OCI-LY3 (cell line): ENCODE data around the gene ZNF776.

Experiments
- H2AFZ ChIP-seq: fragments of 200-600, 300-600 bp; shearing (Covaris generic); 2 replicates; pipeline ENCODE4 v1.6.0; 2014; ENCODE audit warnings: antibody characterized with exemption, low read depth, low read length
- H3K27ac ChIP-seq: fragments of 200-600, 300-600 bp; sonication (generic); 2 replicates; pipeline ENCODE4 v1.5.1; 2014; ENCODE audit warnings: mild to moderate bottlenecking, low read length, moderate library complexity, mixed read lengths
- H3K27me3 ChIP-seq: fragments of 200-600, 300-600 bp; sonication (generic); 2 replicates; pipeline ENCODE4 v1.6.1; 2014; ENCODE audit warnings: low read depth, low read length, mixed read lengths
- H3K36me3 ChIP-seq: fragments of 200-600, 300-600 bp; sonication (generic); replicated peaks from 2 replicates; pipeline ENCODE3; 2014; ENCODE audit warnings: low read depth, low read length, mixed read lengths
- H3K4me1 ChIP-seq: fragments of 300-600, 200-600 bp; sonication (generic); 2 replicates; pipeline ENCODE4 v1.6.1; 2014; ENCODE audit warnings: low read length, mixed read lengths
- H3K4me2 ChIP-seq: fragments of 200-600, 300-600 bp; sonication (generic); 2 replicates; pipeline ENCODE4 v1.6.1; 2014; ENCODE audit warnings: low read length, mixed read lengths
- H3K4me3 ChIP-seq: fragments of 300-600, 200-600 bp; sonication (generic); 2 replicates; pipeline ENCODE4 v1.5.1; 2014; ENCODE audit warnings: antibody characterized with exemption, mild to moderate bottlenecking, low read length, moderate library complexity
- H3K79me2 ChIP-seq: fragments of 300-600, 200-600 bp; shearing (Covaris generic); 2 replicates; pipeline ENCODE4 v1.6.1; 2014; ENCODE audit warnings: mild to moderate bottlenecking, low read length, mixed read lengths
- H3K9ac ChIP-seq: fragments of 300-600, 200-600 bp; shearing (Covaris generic); 2 replicates; pipeline ENCODE4 v1.6.0; 2014; ENCODE audit warnings: mild to moderate bottlenecking, low read length, moderate library complexity
- H3K9me3 ChIP-seq: fragments of 200-600, 300-600 bp; shearing (Covaris generic); 2 replicates; pipeline ENCODE4 v1.6.1; 2014; ENCODE audit warnings: low read length, mixed read lengths; ENCODE audit not compliant: insufficient read depth
- H4K20me1 ChIP-seq: fragments of 200-600, 300-600 bp; sonication (generic); 2 replicates; pipeline ENCODE4 v1.6.1; 2016; ENCODE audit warnings: low read length, mixed read lengths; ENCODE audit not compliant: insufficient read depth
- EZH2phosphoT487 ChIP-seq: fragments of 200-600 bp; shearing (Covaris generic); IDR thresholded peaks from 2 replicates; pipeline ENCODE4 v1.6.1; 2018; ENCODE audit warnings: antibody characterized with exemption, mixed run types, low read depth
- TF ChIP-seq, protein P1 (sequence below): fragments of 200-600, 300-600 bp; sonication (generic); IDR thresholded peaks from 2 replicates; pipeline ENCODE4 v1.5.1; 2014; ENCODE audit warnings: antibody characterized with exemption, low read length, low read depth

ZNF776 gene

GRCh38 chr19:57754091-57754673 is 7.6 kb downstream of the ZNF776 start:
- Histone ChIP-seq H3K27me3 (no peaks in the 10 kb centered on the region), H3K79me2 (peaks cover 38% of the 10 kb centered on the region), H3K36me3 (peaks cover 83% of the 10 kb centered on the region), H3K4me1 (no peaks in the 10 kb centered on the region), H3K4me3 (no peak overlapping the region), H2AFZ (no peak overlapping the region), H3K9me3 (no peaks in the 10 kb centered on the region), H3K9ac (no peak overlapping the region), H3K4me2 (no peak overlapping the region), H4K20me1 (peaks cover 12% of the 10 kb centered on the region), H3K27ac (no peak overlapping the region)
- TF ChIP-seq, protein P1, sequence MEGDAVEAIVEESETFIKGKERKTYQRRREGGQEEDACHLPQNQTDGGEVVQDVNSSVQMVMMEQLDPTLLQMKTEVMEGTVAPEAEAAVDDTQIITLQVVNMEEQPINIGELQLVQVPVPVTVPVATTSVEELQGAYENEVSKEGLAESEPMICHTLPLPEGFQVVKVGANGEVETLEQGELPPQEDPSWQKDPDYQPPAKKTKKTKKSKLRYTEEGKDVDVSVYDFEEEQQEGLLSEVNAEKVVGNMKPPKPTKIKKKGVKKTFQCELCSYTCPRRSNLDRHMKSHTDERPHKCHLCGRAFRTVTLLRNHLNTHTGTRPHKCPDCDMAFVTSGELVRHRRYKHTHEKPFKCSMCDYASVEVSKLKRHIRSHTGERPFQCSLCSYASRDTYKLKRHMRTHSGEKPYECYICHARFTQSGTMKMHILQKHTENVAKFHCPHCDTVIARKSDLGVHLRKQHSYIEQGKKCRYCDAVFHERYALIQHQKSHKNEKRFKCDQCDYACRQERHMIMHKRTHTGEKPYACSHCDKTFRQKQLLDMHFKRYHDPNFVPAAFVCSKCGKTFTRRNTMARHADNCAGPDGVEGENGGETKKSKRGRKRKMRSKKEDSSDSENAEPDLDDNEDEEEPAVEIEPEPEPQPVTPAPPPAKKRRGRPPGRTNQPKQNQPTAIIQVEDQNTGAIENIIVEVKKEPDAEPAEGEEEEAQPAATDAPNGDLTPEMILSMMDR = no peak
- TF ChIP-seq EZH2phosphoT487 = no peak

DNA sequence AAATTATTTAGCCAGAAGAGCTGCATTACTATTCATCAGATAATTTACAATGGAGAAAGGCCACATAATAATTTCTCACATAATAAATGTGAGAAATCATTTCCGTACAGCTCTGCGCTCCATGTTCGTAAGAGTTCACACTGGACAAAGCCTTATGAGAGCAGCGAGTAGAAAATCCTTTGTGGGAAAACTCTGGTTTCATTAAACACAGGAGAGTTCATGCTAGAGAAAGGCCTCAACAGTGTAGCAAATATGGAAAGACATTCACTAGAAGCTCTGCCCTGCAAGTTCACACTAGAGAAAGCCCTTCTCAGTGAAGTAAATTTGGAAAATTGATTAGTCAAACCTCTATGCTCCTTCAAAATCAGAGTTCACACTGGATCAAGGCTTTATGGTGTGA is 8.4 kb downstream of the ZNF776 start:
- H3K9me3 ChIP-seq = no peaks in the 10 kb centered on the region
- H3K4me2 ChIP-seq = no peak overlapping the region
- peaks cover 5% of the 10 kb centered on the region for H4K20me1 ChIP-seq
- H3K27me3 ChIP-seq = no peaks in the 10 kb centered on the region
- no peaks in the 10 kb centered on the region for H3K4me1 ChIP-seq
- peaks cover 83% of the 10 kb centered on the region for H3K36me3 ChIP-seq
- H3K27ac ChIP-seq = no peak overlapping the region
- no peak overlapping the region for H2AFZ ChIP-seq
- H3K4me3 ChIP-seq = no peak overlapping the region
- H3K9ac ChIP-seq = no peak overlapping the region
- peaks cover 30% of the 10 kb centered on the region for H3K79me2 ChIP-seq
- TF ChIP-seq, protein P1 = no peak
- no peak for TF ChIP-seq EZH2phosphoT487

- no peaks in the 10 kb centered on the region for H3K9me3 ChIP-seq
- no peak overlapping the region for H3K4me3 ChIP-seq
Observed at GRCh38 chr19:57757941-57758340, 11.3 kb downstream of the ZNF776 start.

DNA sequence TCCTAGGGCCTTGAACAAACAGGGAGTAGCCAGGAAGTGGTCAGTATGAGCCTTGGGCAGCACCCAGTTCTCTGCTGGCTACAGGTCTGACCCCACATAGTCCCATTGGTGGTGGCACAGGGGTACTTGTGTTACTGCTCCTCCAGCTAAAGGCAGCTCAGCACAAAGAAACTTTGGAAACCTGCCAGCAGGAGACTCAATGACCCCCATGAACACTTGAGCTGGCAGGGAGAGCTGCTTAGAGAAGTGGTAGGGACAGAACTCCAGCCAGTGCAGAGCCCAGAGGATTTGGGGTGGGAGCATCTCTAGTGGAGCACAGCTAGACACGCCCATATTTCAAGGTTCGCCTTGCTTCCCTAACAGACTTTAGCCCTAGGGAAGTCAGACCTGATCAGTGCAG is 12.5 kb downstream of the ZNF776 start:
- H3K27me3 ChIP-seq = no peaks in the 10 kb centered on the region
- TF ChIP-seq EZH2phosphoT487 = no peak
- TF ChIP-seq, protein P1 = no peak
- H3K79me2 ChIP-seq = peaks cover 17% of the 10 kb centered on the region; the same call in 1 of the 2 replicates
- H3K27ac ChIP-seq = no peak overlapping the region
- no peak overlapping the region for H3K4me3 ChIP-seq
- peaks cover 68% of the 10 kb centered on the region for H3K36me3 ChIP-seq
- H3K4me1 ChIP-seq = no peaks in the 10 kb centered on the region
- H4K20me1 ChIP-seq = peaks cover 5% of the 10 kb centered on the region; the same call in 1 of the 2 replicates
- no peak overlapping the region for H3K9ac ChIP-seq
- H3K4me2 ChIP-seq = no peak overlapping the region
- no peak overlapping the region for H2AFZ ChIP-seq
- no peaks in the 10 kb centered on the region for H3K9me3 ChIP-seq

More at GRCh38 chr19:57757941-57758340, 11.3 kb downstream of the ZNF776 start:
- H2AFZ ChIP-seq = no peak overlapping the region
- peaks cover 76% of the 10 kb centered on the region for H3K36me3 ChIP-seq
- no peak for TF ChIP-seq EZH2phosphoT487
- TF ChIP-seq, protein P1 = no peak
- no peaks in the 10 kb centered on the region for H3K4me1 ChIP-seq
- H3K27ac ChIP-seq = no peak overlapping the region
- H3K79me2 ChIP-seq = peaks cover 18% of the 10 kb centered on the region; the same call in 1 of the 2 replicates
- peaks cover 5% of the 10 kb centered on the region for H4K20me1 ChIP-seq
- no peak overlapping the region for H3K9ac ChIP-seq
- no peak overlapping the region for H3K4me2 ChIP-seq
- H3K27me3 ChIP-seq = no peaks in the 10 kb centered on the region
